ENCODE data around the gene RANGRF. TPM values are rescaled to one million over a fixed set of nuclear protein-coding genes. Genes with fewer than 3 reads are reported as not detected.
A peak's percentile ranks its signal among the peaks of the same experiment; 100 is the strongest.
"Not testable (repeated sequence)": the region's sequence is repeated elsewhere in the genome, so short reads cannot be mapped to it uniquely, and the experiment has no call there.

Gene RANGRF
- total RNA-seq, 1 donor from 2014 or later = 25.6 TPM

GRCh38 chr17:8249621-8250500 lies 38.6 kb upstream of the RANGRF start:
- intact Hi-C loops (cut with micrococcal nuclease) = loop anchor here (5.0 kb wide), 1 partner anchor 47 kb away; the partner anchor contains the start of gene SLC25A35
- peaks cover 21% of the 10 kb centered on the region for H3K36me3 ChIP-seq
- no peaks in the 10 kb centered on the region for H3K27me3 ChIP-seq (ENCODE audit: low read depth)
- peak overlapping the region; percentile 97 for H3K27ac ChIP-seq (replicated peaks)
- peak overlapping the region; percentile 90 for H3K4me3 ChIP-seq
- no peaks in the 10 kb centered on the region for H3K9me3 ChIP-seq (replicated peaks)
- H3K4me1 ChIP-seq = peaks cover 37% of the 10 kb centered on the region
- no peak for TF ChIP-seq CTCF (IDR thresholded peaks at IDR 0.05; ENCODE audit: borderline replicate concordance)
- no peak for DNase-seq

GRCh38 chr17:8251411-8251810 lies 37.1 kb upstream of the RANGRF start:
- not testable (repeated sequence) for H3K27ac ChIP-seq (replicated peaks); H3K27me3 ChIP-seq (ENCODE audit: low read depth); DNase-seq; H3K4me3 ChIP-seq; H3K9me3 ChIP-seq (replicated peaks)
- intact Hi-C loops (cut with micrococcal nuclease) = loop anchor here (5.0 kb wide), 1 partner anchor 46 kb away; the partner anchor contains the start of gene SLC25A35
- H3K36me3 ChIP-seq = peaks cover 26% of the 10 kb centered on the region
- H3K4me1 ChIP-seq = peaks cover 35% of the 10 kb centered on the region

GRCh38 chr17:8253801-8254200 lies 34.7 kb upstream of the RANGRF start:
- Histone ChIP-seq H3K4me3 (no peak overlapping the region), H3K4me1 (peaks cover 12% of the 10 kb centered on the region), H3K27me3 (ENCODE audit: low read depth) (no peaks in the 10 kb centered on the region), H3K27ac (replicated peaks) (no peak overlapping the region), H3K36me3 (peaks cover 46% of the 10 kb centered on the region), H3K9me3 (replicated peaks) (no peaks in the 10 kb centered on the region)
- peak; percentile 38 for TF ChIP-seq CTCF (IDR thresholded peaks at IDR 0.05; ENCODE audit: borderline replicate concordance)
- no peak for DNase-seq
- intact Hi-C loops (cut with micrococcal nuclease) = loop anchor here (5.0 kb wide), 1 partner anchor 44 kb away; the partner anchor contains the start of gene SLC25A35

GRCh38 chr17:8254881-8255280 lies 33.6 kb upstream of the RANGRF start:
- peaks cover 55% of the 10 kb centered on the region for H3K36me3 ChIP-seq
- no peaks in the 10 kb centered on the region for H3K9me3 ChIP-seq (replicated peaks)
- no peak for TF ChIP-seq CTCF (IDR thresholded peaks at IDR 0.05; ENCODE audit: borderline replicate concordance)
- intact Hi-C loops (cut with micrococcal nuclease) = loop anchor here (5.0 kb wide), 1 partner anchor 42 kb away; the partner anchor contains the start of gene SLC25A35
- no peak overlapping the region for H3K4me3 ChIP-seq
- H3K27me3 ChIP-seq (ENCODE audit: low read depth) = no peaks in the 10 kb centered on the region
- peaks cover 3% of the 10 kb centered on the region for H3K4me1 ChIP-seq
- no peak overlapping the region for H3K27ac ChIP-seq (replicated peaks)
- DNase-seq = no peak

- Histone ChIP-seq H3K4me1 (no peaks in the 10 kb centered on the region), H3K27me3 (ENCODE audit: low read depth) (no peaks in the 10 kb centered on the region), H3K4me3 (no peak overlapping the region), H3K9me3 (replicated peaks) (no peaks in the 10 kb centered on the region), H3K27ac (replicated peaks) (no peak overlapping the region), H3K36me3 (peaks cover 60% of the 10 kb centered on the region)
- no peak for TF ChIP-seq CTCF (IDR thresholded peaks at IDR 0.05; ENCODE audit: borderline replicate concordance)
- no peak for DNase-seq
- intact Hi-C loops (cut with micrococcal nuclease) = no loop called here
These were observed 33.0 kb upstream of the RANGRF start for GRCh38 chr17:8255499-8255898.

- no peak overlapping the region for H3K27ac ChIP-seq (replicated peaks)
- no peaks in the 10 kb centered on the region for H3K4me1 ChIP-seq
- H3K4me3 ChIP-seq = no peak overlapping the region
- H3K27me3 ChIP-seq (ENCODE audit: low read depth) = no peaks in the 10 kb centered on the region
- DNase-seq = no peak
- intact Hi-C loops (cut with micrococcal nuclease) = no loop called here
- peaks cover 68% of the 10 kb centered on the region for H3K36me3 ChIP-seq
- no peaks in the 10 kb centered on the region for H3K9me3 ChIP-seq (replicated peaks)
- TF ChIP-seq CTCF (IDR thresholded peaks at IDR 0.05; ENCODE audit: borderline replicate concordance) = no peak
These were observed 32.2 kb upstream of the RANGRF start for GRCh38 chr17:8256291-8256690.
